ENCODE results near the gene NFILZ.

NFILZ gene

DNA sequence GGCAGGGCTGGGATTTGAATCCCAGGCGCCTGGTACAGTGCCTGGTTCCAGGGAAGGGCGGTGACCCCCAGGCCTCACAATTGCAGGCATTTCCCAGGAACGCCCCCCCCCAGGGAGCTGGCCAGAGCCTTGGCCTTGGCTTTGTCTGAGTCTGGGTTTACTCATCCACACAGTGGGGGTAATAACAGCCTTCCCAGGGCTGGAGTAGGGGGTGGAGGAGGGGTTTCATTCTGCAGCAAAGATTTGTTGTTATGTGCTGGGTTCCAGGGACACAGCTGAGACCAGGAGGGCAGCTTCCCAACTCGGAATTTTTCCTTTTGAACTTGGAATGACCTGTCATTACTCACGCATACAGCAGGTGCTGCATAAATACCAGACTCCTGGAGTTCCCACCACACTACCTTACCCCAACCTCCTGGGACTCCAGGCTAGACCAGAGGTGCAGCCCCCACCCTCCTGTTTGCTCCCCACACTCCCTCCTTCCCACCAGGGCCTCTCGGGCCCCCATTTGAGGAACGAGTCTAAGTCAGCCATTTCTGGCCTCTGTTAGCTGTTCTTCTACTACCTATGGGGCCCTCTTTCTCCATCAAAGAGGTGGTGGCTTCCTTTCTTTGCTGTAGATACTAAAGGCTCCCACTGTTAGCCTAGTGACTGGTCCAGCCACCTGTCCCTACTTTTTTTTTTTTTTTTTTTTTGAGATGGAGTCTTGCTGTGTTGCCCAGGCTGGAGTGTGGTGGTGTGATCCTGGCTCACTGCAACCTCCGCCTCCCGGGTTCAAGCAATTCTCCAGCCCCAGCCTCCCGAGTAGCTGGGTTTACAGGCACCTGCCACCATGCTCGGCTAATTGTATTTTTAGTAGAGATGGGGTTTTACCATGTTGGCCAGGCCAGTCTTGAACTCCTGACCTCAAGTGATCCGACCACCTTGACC lies 18.3 kb upstream of the NFILZ start:
- TF ChIP-seq, protein P1, sequence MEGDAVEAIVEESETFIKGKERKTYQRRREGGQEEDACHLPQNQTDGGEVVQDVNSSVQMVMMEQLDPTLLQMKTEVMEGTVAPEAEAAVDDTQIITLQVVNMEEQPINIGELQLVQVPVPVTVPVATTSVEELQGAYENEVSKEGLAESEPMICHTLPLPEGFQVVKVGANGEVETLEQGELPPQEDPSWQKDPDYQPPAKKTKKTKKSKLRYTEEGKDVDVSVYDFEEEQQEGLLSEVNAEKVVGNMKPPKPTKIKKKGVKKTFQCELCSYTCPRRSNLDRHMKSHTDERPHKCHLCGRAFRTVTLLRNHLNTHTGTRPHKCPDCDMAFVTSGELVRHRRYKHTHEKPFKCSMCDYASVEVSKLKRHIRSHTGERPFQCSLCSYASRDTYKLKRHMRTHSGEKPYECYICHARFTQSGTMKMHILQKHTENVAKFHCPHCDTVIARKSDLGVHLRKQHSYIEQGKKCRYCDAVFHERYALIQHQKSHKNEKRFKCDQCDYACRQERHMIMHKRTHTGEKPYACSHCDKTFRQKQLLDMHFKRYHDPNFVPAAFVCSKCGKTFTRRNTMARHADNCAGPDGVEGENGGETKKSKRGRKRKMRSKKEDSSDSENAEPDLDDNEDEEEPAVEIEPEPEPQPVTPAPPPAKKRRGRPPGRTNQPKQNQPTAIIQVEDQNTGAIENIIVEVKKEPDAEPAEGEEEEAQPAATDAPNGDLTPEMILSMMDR (IDR thresholded peaks at IDR 0.05; ENCODE audit: low read depth, low read length) = no peak
- no peak for TF ChIP-seq EZH2phosphoT487 (IDR thresholded peaks at IDR 0.05; ENCODE audit: low read depth)
- H3K79me2 ChIP-seq (ENCODE audit: low read length) = no peaks in the 10 kb centered on the region
- no peak overlapping the region for H3K4me2 ChIP-seq (ENCODE audit: low read length)
- no peaks in the 10 kb centered on the region for H3K36me3 ChIP-seq (replicated peaks; ENCODE audit: low read depth, low read length)
- no peaks in the 10 kb centered on the region for H4K20me1 ChIP-seq (ENCODE audit: insufficient read depth, low read length)
- no peak overlapping the region for H3K9ac ChIP-seq (ENCODE audit: low read length)
- H2AFZ ChIP-seq (ENCODE audit: low read depth, low read length) = no peak overlapping the region
- no peaks in the 10 kb centered on the region for H3K9me3 ChIP-seq (ENCODE audit: insufficient read depth, low read length)
- H3K27ac ChIP-seq (ENCODE audit: low read length) = no peak overlapping the region
- no peaks in the 10 kb centered on the region for H3K4me1 ChIP-seq (ENCODE audit: low read length)
- no peaks in the 10 kb centered on the region for H3K27me3 ChIP-seq (ENCODE audit: low read depth, low read length)
- H3K4me3 ChIP-seq (ENCODE audit: low read length) = no peak overlapping the region

DNA sequence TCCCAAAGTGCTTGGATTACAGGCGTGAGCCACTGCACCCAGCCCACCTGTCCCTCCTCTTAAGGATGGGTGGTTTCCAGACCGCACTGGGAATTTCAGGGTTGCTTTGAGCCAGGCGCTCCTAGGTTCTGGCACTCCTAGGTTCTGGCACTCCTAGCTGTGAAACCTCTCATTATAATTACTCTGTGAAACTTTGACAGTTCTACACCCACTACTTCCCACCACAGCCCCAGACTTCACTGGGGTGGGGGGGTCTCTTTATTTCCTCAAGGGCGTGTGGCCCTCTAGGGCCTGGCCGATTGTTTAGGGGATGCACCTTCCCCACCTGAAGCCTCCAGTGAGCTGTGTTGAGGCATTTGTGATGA lies 17.6 kb upstream of the NFILZ start:
- H3K79me2 ChIP-seq (ENCODE audit: low read length) = no peaks in the 10 kb centered on the region
- no peak overlapping the region for H3K4me3 ChIP-seq (ENCODE audit: low read length)
- H3K9ac ChIP-seq (ENCODE audit: low read length) = no peak overlapping the region
- H3K4me2 ChIP-seq (ENCODE audit: low read length) = no peak overlapping the region
- no peaks in the 10 kb centered on the region for H3K36me3 ChIP-seq (replicated peaks; ENCODE audit: low read depth, low read length)
- no peaks in the 10 kb centered on the region for H4K20me1 ChIP-seq (ENCODE audit: insufficient read depth, low read length)
- H3K9me3 ChIP-seq (ENCODE audit: insufficient read depth, low read length) = no peaks in the 10 kb centered on the region
- H3K27ac ChIP-seq (ENCODE audit: low read length) = no peak overlapping the region
- TF ChIP-seq, protein P1 (IDR thresholded peaks at IDR 0.05; ENCODE audit: low read depth, low read length) = no peak
- no peak for TF ChIP-seq EZH2phosphoT487 (IDR thresholded peaks at IDR 0.05; ENCODE audit: low read depth)
- no peaks in the 10 kb centered on the region for H3K27me3 ChIP-seq (ENCODE audit: low read depth, low read length)
- no peak overlapping the region for H2AFZ ChIP-seq (ENCODE audit: low read depth, low read length)
- H3K4me1 ChIP-seq (ENCODE audit: low read length) = no peaks in the 10 kb centered on the region

DNA sequence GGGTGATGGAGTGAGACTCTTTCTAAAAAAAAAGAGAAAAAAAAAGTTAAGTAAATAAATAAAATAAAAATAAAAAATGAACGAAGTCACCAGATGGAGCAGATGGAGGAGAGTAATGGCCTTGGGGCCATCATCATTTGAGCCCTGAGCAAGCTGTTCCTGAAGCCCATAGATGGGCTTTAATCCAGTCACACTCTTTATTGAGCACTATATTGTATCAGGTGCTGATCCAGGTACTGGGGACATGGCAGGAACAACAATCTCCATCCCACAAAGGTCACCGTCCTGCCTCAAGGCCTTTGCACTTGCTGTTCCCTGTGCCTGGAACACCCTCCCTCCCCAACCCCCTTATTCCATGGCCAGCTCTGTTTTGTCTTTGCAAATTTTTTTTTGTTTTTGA lies 16.0 kb upstream of the NFILZ start:
- Histone ChIP-seq H3K4me3 (ENCODE audit: low read length) (no peak overlapping the region), H3K4me1 (ENCODE audit: low read length) (no peaks in the 10 kb centered on the region), H3K9me3 (ENCODE audit: insufficient read depth, low read length) (no peaks in the 10 kb centered on the region), H3K27me3 (ENCODE audit: low read depth, low read length) (no peaks in the 10 kb centered on the region), H3K9ac (ENCODE audit: low read length) (no peak overlapping the region), H2AFZ (ENCODE audit: low read depth, low read length) (no peak overlapping the region), H4K20me1 (ENCODE audit: insufficient read depth, low read length) (no peaks in the 10 kb centered on the region), H3K27ac (ENCODE audit: low read length) (no peak overlapping the region), H3K79me2 (ENCODE audit: low read length) (no peaks in the 10 kb centered on the region), H3K36me3 (replicated peaks; ENCODE audit: low read depth, low read length) (no peaks in the 10 kb centered on the region), H3K4me2 (ENCODE audit: low read length) (no peak overlapping the region)
- TF ChIP-seq EZH2phosphoT487 (IDR thresholded peaks at IDR 0.05; ENCODE audit: low read depth) = no peak
- TF ChIP-seq, protein P1 (IDR thresholded peaks at IDR 0.05; ENCODE audit: low read depth, low read length) = no peak

DNA sequence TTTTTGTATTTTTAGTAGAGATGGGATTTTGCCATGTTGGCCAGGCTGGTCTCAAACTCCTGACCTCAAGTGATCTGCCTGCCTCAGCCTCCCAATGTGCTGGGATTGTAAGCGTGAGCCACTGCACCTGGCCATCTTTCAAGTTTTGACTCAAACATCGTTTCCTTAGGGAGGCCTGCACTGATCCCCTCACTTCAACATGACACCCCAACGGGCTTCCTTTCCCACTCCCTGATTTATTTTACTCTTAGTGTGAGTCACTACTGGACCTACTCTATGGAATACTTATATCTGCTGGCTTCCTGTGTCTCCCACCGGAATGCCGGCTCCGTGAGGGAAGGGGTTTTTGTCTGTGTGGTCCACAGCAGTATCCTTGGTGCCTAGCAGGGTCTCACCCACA lies 15.4 kb upstream of the NFILZ start:
- no peak for TF ChIP-seq EZH2phosphoT487 (IDR thresholded peaks at IDR 0.05; ENCODE audit: low read depth)
- TF ChIP-seq, protein P1 (IDR thresholded peaks at IDR 0.05; ENCODE audit: low read depth, low read length) = no peak
- Histone ChIP-seq H2AFZ (ENCODE audit: low read depth, low read length) (no peak overlapping the region), H4K20me1 (ENCODE audit: insufficient read depth, low read length) (no peaks in the 10 kb centered on the region), H3K4me3 (ENCODE audit: low read length) (no peak overlapping the region), H3K27me3 (ENCODE audit: low read depth, low read length) (no peaks in the 10 kb centered on the region), H3K4me2 (ENCODE audit: low read length) (no peak overlapping the region), H3K36me3 (replicated peaks; ENCODE audit: low read depth, low read length) (no peaks in the 10 kb centered on the region), H3K4me1 (ENCODE audit: low read length) (no peaks in the 10 kb centered on the region), H3K79me2 (ENCODE audit: low read length) (no peaks in the 10 kb centered on the region), H3K9me3 (ENCODE audit: insufficient read depth, low read length) (no peaks in the 10 kb centered on the region), H3K27ac (ENCODE audit: low read length) (no peak overlapping the region), H3K9ac (ENCODE audit: low read length) (no peak overlapping the region)
